Endodermal cell (in vitro differentiated cells): ENCODE results near the gene NDOR1. TPM values are rescaled to one million over a fixed set of nuclear protein-coding genes. Genes with fewer than 3 reads are reported as not detected.
"Not testable (repeated sequence)": the region's sequence is repeated elsewhere in the genome, so short reads cannot be mapped to it uniquely, and the experiment has no call there.

Experiments used
- DNase-seq: peaks from one replicate; pipeline ENCODE4 v3.0.0-alpha.2; 2017
- H3K27ac ChIP-seq: 2 replicates; pipeline ENCODE4 v1.5.1; 2013; ENCODE audit warnings: mild to moderate bottlenecking, low read depth, low read length, moderate library complexity
- H3K27me3 ChIP-seq: 2 replicates; pipeline ENCODE4 v1.6.1; 2013; ENCODE audit warnings: mild to moderate bottlenecking, low read length, moderate library complexity; ENCODE audit not compliant: insufficient read depth, control insufficient read depth, poor library complexity, severe bottlenecking
- H3K36me3 ChIP-seq: 2 replicates; pipeline ENCODE4 v1.7.0; 2013; ENCODE audit warnings: mild to moderate bottlenecking, low read length, moderate library complexity; ENCODE audit not compliant: control insufficient read depth, insufficient read depth
- H3K4me1 ChIP-seq: one replicate; pipeline ENCODE4 v1.7.0; 2013; ENCODE audit warnings: low read length; ENCODE audit not compliant: control insufficient read depth, insufficient read depth
- H3K4me3 ChIP-seq: 2 replicates; pipeline ENCODE4 v1.5.1; 2013; ENCODE audit warnings: mild to moderate bottlenecking, low read length, moderate library complexity
- H3K9ac ChIP-seq: 2 replicates; pipeline ENCODE4 v1.6.1; 2013; ENCODE audit warnings: mild to moderate bottlenecking, low read length, moderate library complexity; ENCODE audit not compliant: poor library complexity, severe bottlenecking; ENCODE audit errors: extremely low read depth
- H3K9me3 ChIP-seq: 2 replicates; pipeline ENCODE4 v1.6.1; 2013; ENCODE audit warnings: mild to moderate bottlenecking, low read length, moderate library complexity; ENCODE audit not compliant: control insufficient read depth
- H3K27ac Mint-ChIP-seq: 2 replicates; pipeline ENCODE4 v1.8.0; 2020; ENCODE audit warnings: mixed read lengths
- H3K27me3 Mint-ChIP-seq: 2 replicates; pipeline ENCODE4 v1.8.0; 2021; ENCODE audit warnings: mild to moderate bottlenecking, mixed read lengths; ENCODE audit not compliant: insufficient read depth
- H3K36me3 Mint-ChIP-seq: 2 replicates; pipeline ENCODE4 v1.8.0; 2020; ENCODE audit warnings: low read depth, mixed read lengths
- H3K4me1 Mint-ChIP-seq: 2 replicates; pipeline ENCODE4 v1.8.0; 2020; ENCODE audit warnings: mixed read lengths
- H3K4me3 Mint-ChIP-seq: 2 replicates; pipeline ENCODE4 v1.8.0; 2020; ENCODE audit warnings: mild to moderate bottlenecking, moderate library complexity, mixed read lengths
- H3K9me3 Mint-ChIP-seq: 2 replicates; pipeline ENCODE4 v1.8.0; 2020; ENCODE audit warnings: mild to moderate bottlenecking, mixed read lengths
- WGBS, 2 experiments: methylation state at CpG; one replicate each; pipeline versions ENCODE4 v1.1.5 to v1.1.7; 2013; ENCODE audit warnings: missing lambda C conversion rate in 2 of 2, mixed read lengths in 1 of 2; ENCODE audit not compliant: insufficient coverage in 1 of 2, insufficient read length in 1 of 2; 5-methylcytosine and 5-hydroxymethylcytosine counted together
- total RNA-seq, 2 donors: library from RNA; stranded (reverse); fragmentation: NEBNext Ultra II Directional in 1 of 2; extraction: Animal tissue kit (Norgen Biotek cat#: 25700) in 1 of 2; gene quantifications; 2 replicates in 1 of 2; 3 replicates in 1 of 2; pipeline ENCODE4 v1.2.1, GENCODE V29; 2021
- TF ChIP-seq, protein P1 (sequence below): fragments of 200-600 bp; sonication (generic); conservative IDR thresholded peaks from 2 replicates; pipeline ENCODE4 v1.5.0; 2021; ENCODE audit warnings: antibody characterized with exemption, mild to moderate bottlenecking

Gene NDOR1
- total RNA-seq, 2 donors from 2014 or later = 39.2 to 41.4 TPM

GRCh38 chr9:137242269-137243203 is 37.0 kb downstream of the NDOR1 start:
- Histone ChIP-seq H3K9ac (peak overlapping the region; percentile 92), H3K36me3 (peaks cover 27% of the 10 kb centered on the region), H3K27me3 (no peaks in the 10 kb centered on the region), H3K4me1 (peaks cover 25% of the 10 kb centered on the region), H3K27ac (no peak overlapping the region), H3K4me3 (peak overlapping the region; percentile 92), H3K9me3 (no peaks in the 10 kb centered on the region)
- WGBS, 2 experiments = 84 to 85% methylated on average over 33 to 36 of the region's 36 CpGs
- peaks cover 19% of the 10 kb centered on the region for H3K36me3 Mint-ChIP-seq
- no peaks in the 10 kb centered on the region for H3K9me3 Mint-ChIP-seq
- peak overlapping the region; percentile 85 for H3K4me3 Mint-ChIP-seq
- no peak for DNase-seq
- peak overlapping the region; percentile 85 for H3K27ac Mint-ChIP-seq
- H3K27me3 Mint-ChIP-seq = peaks cover under 1% of the 10 kb centered on the region
- H3K4me1 Mint-ChIP-seq = peaks cover 43% of the 10 kb centered on the region
- TF ChIP-seq, protein P1, sequence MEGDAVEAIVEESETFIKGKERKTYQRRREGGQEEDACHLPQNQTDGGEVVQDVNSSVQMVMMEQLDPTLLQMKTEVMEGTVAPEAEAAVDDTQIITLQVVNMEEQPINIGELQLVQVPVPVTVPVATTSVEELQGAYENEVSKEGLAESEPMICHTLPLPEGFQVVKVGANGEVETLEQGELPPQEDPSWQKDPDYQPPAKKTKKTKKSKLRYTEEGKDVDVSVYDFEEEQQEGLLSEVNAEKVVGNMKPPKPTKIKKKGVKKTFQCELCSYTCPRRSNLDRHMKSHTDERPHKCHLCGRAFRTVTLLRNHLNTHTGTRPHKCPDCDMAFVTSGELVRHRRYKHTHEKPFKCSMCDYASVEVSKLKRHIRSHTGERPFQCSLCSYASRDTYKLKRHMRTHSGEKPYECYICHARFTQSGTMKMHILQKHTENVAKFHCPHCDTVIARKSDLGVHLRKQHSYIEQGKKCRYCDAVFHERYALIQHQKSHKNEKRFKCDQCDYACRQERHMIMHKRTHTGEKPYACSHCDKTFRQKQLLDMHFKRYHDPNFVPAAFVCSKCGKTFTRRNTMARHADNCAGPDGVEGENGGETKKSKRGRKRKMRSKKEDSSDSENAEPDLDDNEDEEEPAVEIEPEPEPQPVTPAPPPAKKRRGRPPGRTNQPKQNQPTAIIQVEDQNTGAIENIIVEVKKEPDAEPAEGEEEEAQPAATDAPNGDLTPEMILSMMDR = no peak

DNA sequence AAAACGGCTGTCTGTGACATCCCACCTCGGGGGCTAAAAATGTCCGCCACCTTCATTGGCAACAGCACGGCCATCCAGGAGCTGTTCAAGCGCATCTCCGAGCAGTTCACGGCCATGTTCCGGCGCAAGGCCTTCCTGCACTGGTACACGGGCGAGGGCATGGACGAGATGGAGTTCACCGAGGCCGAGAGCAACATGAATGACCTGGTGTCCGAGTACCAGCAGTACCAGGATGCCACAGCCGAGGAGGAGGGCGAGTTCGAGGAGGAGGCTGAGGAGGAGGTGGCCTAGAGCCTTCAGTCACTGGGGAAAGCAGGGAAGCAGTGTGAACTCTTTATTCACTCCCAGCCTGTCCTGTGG is 37.7 kb downstream of the NDOR1 start:
- H3K9ac ChIP-seq = peak overlapping the region; percentile 92
- DNase-seq = not testable (repeated sequence)
- peak overlapping the region; percentile 85 for H3K4me3 Mint-ChIP-seq

DNA sequence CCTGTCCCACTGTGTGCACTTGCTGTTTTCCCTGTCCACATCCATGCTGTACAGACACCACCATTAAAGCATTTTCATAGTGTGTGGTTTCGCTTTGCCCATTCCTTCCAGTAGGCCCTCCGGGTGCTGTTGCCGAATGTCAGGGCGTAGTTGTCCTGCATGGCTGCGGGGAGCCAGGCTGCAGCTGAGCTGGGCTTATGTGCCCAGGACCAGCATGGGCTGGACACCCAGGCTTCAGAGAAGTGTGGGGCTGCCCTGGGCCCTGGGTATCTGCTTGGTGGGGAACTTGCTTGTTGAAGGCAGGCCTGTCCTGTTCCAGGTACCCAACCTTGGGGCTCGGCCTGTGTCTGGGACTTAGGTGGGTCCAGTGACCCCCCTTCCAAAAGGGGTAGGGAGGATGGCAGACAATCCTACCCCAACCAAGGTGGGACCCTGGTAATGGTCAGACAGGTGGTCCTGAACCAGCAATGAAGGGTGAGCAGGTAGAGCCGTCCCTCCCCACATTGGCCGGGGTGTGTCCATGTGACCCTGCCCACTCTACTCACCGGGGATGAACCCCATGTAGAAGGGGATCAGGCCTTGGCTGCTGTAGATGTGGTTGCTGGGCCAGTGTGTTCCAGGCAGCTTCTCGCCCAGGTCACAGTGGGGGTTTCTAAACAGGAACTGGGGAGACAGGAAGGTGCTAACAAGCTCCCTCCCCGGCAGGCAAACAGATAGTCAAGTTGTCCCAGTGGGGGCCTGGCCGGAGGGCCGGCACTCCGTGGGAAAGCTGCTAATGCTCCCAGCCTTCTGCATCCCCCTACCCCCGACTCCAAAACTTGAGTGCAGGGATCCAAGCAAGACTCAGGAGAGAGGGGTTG is 38.4 kb downstream of the NDOR1 start:
- H3K27me3 ChIP-seq = no peaks in the 10 kb centered on the region
- TF ChIP-seq, protein P1 = peak; percentile 14
- WGBS, 2 experiments = 65 to 88% methylated on average over 6 to 15 of the region's 15 CpGs
- H3K4me3 Mint-ChIP-seq = peak overlapping the region; percentile 85
- peaks cover 17% of the 10 kb centered on the region for H3K4me1 ChIP-seq
- H3K27ac ChIP-seq = no peak overlapping the region
- peaks cover 19% of the 10 kb centered on the region for H3K36me3 Mint-ChIP-seq
- peaks cover 38% of the 10 kb centered on the region for H3K4me1 Mint-ChIP-seq
- peak overlapping the region; percentile 8 for H3K9ac ChIP-seq
- H3K27me3 Mint-ChIP-seq = peaks cover 2% of the 10 kb centered on the region
- H3K9me3 Mint-ChIP-seq = no peaks in the 10 kb centered on the region
- peak; percentile 90 for DNase-seq
- H3K27ac Mint-ChIP-seq = peak overlapping the region; percentile 70
- peaks cover 24% of the 10 kb centered on the region for H3K36me3 ChIP-seq
- no peaks in the 10 kb centered on the region for H3K9me3 ChIP-seq
- peak overlapping the region; percentile 92 for H3K4me3 ChIP-seq

More for the DNA sequence above, 37.7 kb downstream of the NDOR1 start:
- H3K9me3 ChIP-seq, H3K27me3 Mint-ChIP-seq, H3K27ac ChIP-seq, H3K9me3 Mint-ChIP-seq, H3K27me3 ChIP-seq, H3K27ac Mint-ChIP-seq: not testable (repeated sequence)
- Histone ChIP-seq H3K4me3 (peak overlapping the region; percentile 92), H3K36me3 (peaks cover 27% of the 10 kb centered on the region), H3K4me1 (peaks cover 21% of the 10 kb centered on the region)
- Mint-ChIP-seq H3K4me1 (peaks cover 39% of the 10 kb centered on the region), H3K36me3 (peaks cover 19% of the 10 kb centered on the region)
- 91 to 99% methylated on average over 11 to 17 of the region's 18 CpGs for WGBS, 2 experiments
